Measurements from ENCODE around the gene TMPRSS13. TPM values are rescaled to one million over a fixed set of nuclear protein-coding genes. Genes with fewer than 3 reads are reported as not detected.

Gene TMPRSS13
- total and polyA plus RNA-seq, 9 of the 15 experiments (the other 6 are each of a cell fraction or from before 2014, with no cell fraction given): 0.11 to 0.29 (median 0.15) TPM

GRCh38 chr11:117933475-117933874 is 4.3 kb upstream of the TMPRSS13 start:
- DNase-seq (ENCODE audit: extremely low read depth in 1 of 4, low spot score in 3 of 4) (no peak), ATAC-seq (no peak), FAIRE-seq (no peak)
- in situ Hi-C loops (cut with MboI): no loop called here
- Histone ChIP-seq H3K9me1 (ENCODE audit: control insufficient read depth, insufficient read depth, low read length) (no peaks in the 10 kb centered on the region), H3K4me1 (replicated peaks in 1 of 2; ENCODE audit: control insufficient read depth in 2 of 2, insufficient read depth in 2 of 2, low read length in 2 of 2) (peaks cover 0 to 8% of the 10 kb centered on the region in 2 experiments; a peak in 1 of 5 replicates), H3K9ac (ENCODE audit: insufficient read depth in 1 of 2, low read depth in 2 of 2, low read length in 2 of 2) (no peak overlapping the region), H3K27me3 (ENCODE audit: control insufficient read depth in 2 of 2, insufficient read depth in 2 of 2, low read length in 2 of 2) (peaks cover 8 to 15% of the 10 kb centered on the region in 2 experiments; a peak in 3 of 5 replicates), H2AFZ (ENCODE audit: low read depth, low read length) (no peak overlapping the region), H3K4me3 (no peak overlapping the region), H3K79me2 (ENCODE audit: control insufficient read depth, insufficient read depth, low read length) (no peaks in the 10 kb centered on the region), H3K9me3 (replicated peaks; ENCODE audit: control insufficient read depth, insufficient read depth, low read depth, low read length) (no peaks in the 10 kb centered on the region), H3K36me3 (ENCODE audit: control insufficient read depth, insufficient read depth, low read length) (no peaks in the 10 kb centered on the region), H3K4me2 (ENCODE audit: insufficient read depth, low read length) (no peak overlapping the region), H4K20me1 (replicated peaks; ENCODE audit: control insufficient read depth, insufficient read depth, low read length) (peaks cover 3% of the 10 kb centered on the region; the same call in 1 of the 2 replicates), H3K27ac (ENCODE audit: extremely low read depth, low read depth, low read length) (no peak overlapping the region)
- ChIA-PET POLR2A (no interaction called here), CTCF (ENCODE audit: low intra/inter-chr PET ratio) (interaction anchor here (0.7 kb wide), 1 partner anchor 14 kb away, joined by 3 read pairs; no protein-coding TSS in a partner anchor)
- no TSS peak for BruUV-seq (replicated peaks)
- WGBS (ENCODE audit: insufficient coverage, low coverage, missing lambda C conversion rate): 27% methylated on average over 4 of the region's 4 CpGs
- intact Hi-C loops (cut with micrococcal nuclease): no loop called here
- TF ChIP-seq IFI16 (CRISPR knock-in tag; IDR thresholded peaks at IDR 0.05): no peak
- TF ChIP-seq PURB (CRISPR knock-in tag; IDR thresholded peaks at IDR 0.05; ENCODE audit: low read depth): no peak
- TF ChIP-seq BCOR (IDR thresholded peaks at IDR 0.05): no peak
- TF ChIP-seq CUX1 (CRISPR knock-in tag; IDR thresholded peaks at IDR 0.05): no peak
- TF ChIP-seq ZNF766 (CRISPR knock-in tag; conservative IDR thresholded peaks at IDR 0.05): no peak
- TF ChIP-seq ARID3A (IDR thresholded peaks at IDR 0.05; ENCODE audit: borderline replicate concordance, low read depth, low read length): no peak
- TF ChIP-seq GATA2 (CRISPR knock-in tag; IDR thresholded peaks at IDR 0.05): no peak
- TF ChIP-seq PTRF (tag; IDR thresholded peaks at IDR 0.05): no peak
- no peak for TF ChIP-seq TBP (optimal IDR thresholded peaks at IDR 0.05; ENCODE audit: low read depth, low read length)
- no peak for TF ChIP-seq FOXP1 (CRISPR knock-in tag; IDR thresholded peaks at IDR 0.05)
- no peak for TF ChIP-seq SRSF1 (IDR thresholded peaks at IDR 0.05; ENCODE audit: low read depth, low read length)
- TF ChIP-seq TRIM25 (IDR thresholded peaks at IDR 0.05; ENCODE audit: borderline replicate concordance): no peak
- no peak for TF ChIP-seq MTA1 (IDR thresholded peaks at IDR 0.05; ENCODE audit: borderline replicate concordance)
- no peak for TF ChIP-seq NFATC3 (IDR thresholded peaks at IDR 0.05)
- no peak for TF ChIP-seq SIN3A (IDR thresholded peaks at IDR 0.05; ENCODE audit: borderline replicate concordance in 2 of 2, control insufficient read depth in 1 of 2, low read depth in 2 of 2, low read length in 2 of 2)

Data from K562 (cell line).